Stimulated activated CD4-positive, alpha-beta T cell treated with anti-CD3 and anti-CD28 coated beads, Interleukin-15, amount 100 ng/mL, for 48 hours (primary cell): Measurements from ENCODE around the gene ZP3.
"Not testable (repeated sequence)": the region's sequence is repeated elsewhere in the genome, so short reads cannot be mapped to it uniquely, and the experiment has no call there.

ENCODE experiments used
- DNase-seq, 2 donors: peaks; one replicate each; pipeline ENCODE4 v3.0.0-alpha.2; 2020; ENCODE audit warnings: low read depth in 2 of 2

ZP3 gene

GRCh38 chr7:76424413-76425111, at the start of gene ZP3:
Gene ZP3, plus strand, starts transcription at chr7:76424950. Its CDS starts 15 bp downstream, at chr7:76424965.
- no peak for DNase-seq

GRCh38 chr7:76375251-76375650, 49.5 kb upstream of the ZP3 start:
- DNase-seq, result no peak

GRCh38 chr7:76377186-76377918, 47.4 kb upstream of the ZP3 start:
- no peak for DNase-seq

- no peak for DNase-seq
These were observed 44.2 kb upstream of the ZP3 start for GRCh38 chr7:76380623-76380966.

GRCh38 chr7:76381814-76382213, 42.9 kb upstream of the ZP3 start:
- DNase-seq, result no peak

GRCh38 chr7:76383089-76383944, 41.4 kb upstream of the ZP3 start:
- no peak for DNase-seq

- DNase-seq, result no peak
These were observed 38.0 kb upstream of the ZP3 start for GRCh38 chr7:76386691-76387260.

- DNase-seq, result not testable (repeated sequence)
These were observed 37.0 kb upstream of the ZP3 start for GRCh38 chr7:76387789-76388188.

- no peak for DNase-seq
These were observed 34.7 kb upstream of the ZP3 start for GRCh38 chr7:76390092-76390491.

GRCh38 chr7:76392531-76393115, 32.1 kb upstream of the ZP3 start:
- no peak for DNase-seq

GRCh38 chr7:76393116-76394031, 31.4 kb upstream of the ZP3 start:
- peak; percentile 75 to 90 for DNase-seq

- no peak for DNase-seq
These were observed 29.8 kb upstream of the ZP3 start for GRCh38 chr7:76394957-76395356.

- DNase-seq, result not testable (repeated sequence)
These were observed 29.2 kb upstream of the ZP3 start for GRCh38 chr7:76395605-76395964.

- no peak for DNase-seq
These were observed 28.6 kb upstream of the ZP3 start for GRCh38 chr7:76395965-76396726.

GRCh38 chr7:76396864-76397263, 27.9 kb upstream of the ZP3 start:
- DNase-seq, result no peak

- DNase-seq, result peak; percentile 72 to 82
These were observed 27.2 kb upstream of the ZP3 start for GRCh38 chr7:76397409-76398183.

- DNase-seq, result no peak
These were observed 24.5 kb upstream of the ZP3 start for GRCh38 chr7:76400248-76400647.

- DNase-seq, result not testable (repeated sequence)
These were observed 21.7 kb upstream of the ZP3 start for GRCh38 chr7:76403097-76403496.
